H9 (cell line): Measurements from ENCODE around the gene CACNA1D. TPM values are rescaled to one million over a fixed set of nuclear protein-coding genes. Genes with fewer than 3 reads are reported as not detected.

Experiments used
- DNase-seq: peaks from one replicate; pipeline ENCODE4 v3.0.0-alpha.2; 2017
- H2AFZ ChIP-seq: one replicate; pipeline ENCODE4 v1.6.1; 2013; ENCODE audit warnings: mild to moderate bottlenecking, low read length, control low read depth, moderate library complexity
- H2AK5ac ChIP-seq: 2 replicates; pipeline ENCODE4 v1.6.1; 2013; ENCODE audit warnings: low read length, control low read depth, mixed read lengths; ENCODE audit not compliant: insufficient read length
- H2BK120ac ChIP-seq: one replicate; pipeline ENCODE4 v1.6.1; 2013; ENCODE audit warnings: low read depth, mild to moderate bottlenecking, low read length, control low read depth, inconsistent platforms; ENCODE audit not compliant: poor library complexity, severe bottlenecking
- H2BK12ac ChIP-seq: 2 replicates; pipeline ENCODE4 v1.6.1; 2013; ENCODE audit warnings: low read length, control low read depth, mixed read lengths, low read depth; ENCODE audit not compliant: insufficient read length
- H2BK15ac ChIP-seq: 2 replicates; pipeline ENCODE4 v1.6.1; 2013; ENCODE audit warnings: low read depth, low read length, control low read depth
- H2BK20ac ChIP-seq: one replicate; pipeline ENCODE4 v1.6.1; 2013; ENCODE audit warnings: low read depth, mild to moderate bottlenecking, low read length, control low read depth, inconsistent platforms; ENCODE audit not compliant: poor library complexity, severe bottlenecking
- H2BK5ac ChIP-seq: 2 replicates; pipeline ENCODE4 v1.6.1; 2013; ENCODE audit warnings: low read length, control low read depth, mixed read lengths; ENCODE audit not compliant: insufficient read length
- H3K14ac ChIP-seq: 2 replicates; pipeline ENCODE4 v1.6.1; 2013; ENCODE audit warnings: low read length, control low read depth; ENCODE audit not compliant: insufficient read depth
- H3K18ac ChIP-seq: 2 replicates; pipeline ENCODE4 v1.6.1; 2013; ENCODE audit warnings: low read depth, mild to moderate bottlenecking, mixed read lengths, low read length, control low read depth; ENCODE audit not compliant: insufficient read length
- H3K23ac ChIP-seq: 2 replicates; pipeline ENCODE4 v1.6.1; 2013; ENCODE audit warnings: low read length, control low read depth, mixed read lengths, low read depth; ENCODE audit not compliant: insufficient read length
- H3K23me2 ChIP-seq: 2 replicates; pipeline ENCODE4 v1.6.1; 2013; ENCODE audit warnings: low read depth, mild to moderate bottlenecking, mixed read lengths, low read length, control low read depth; ENCODE audit not compliant: insufficient read length, poor library complexity, severe bottlenecking
- H3K27ac ChIP-seq: 2 replicates; pipeline ENCODE4 v1.5.1; 2013; ENCODE audit warnings: low read length, control low read depth, mixed read lengths, low read depth; ENCODE audit not compliant: insufficient read length
- H3K27me3 ChIP-seq: 2 replicates; pipeline ENCODE4 v1.6.1; 2013; ENCODE audit warnings: low read length, control low read depth, inconsistent platforms; ENCODE audit not compliant: insufficient read depth
- H3K4ac ChIP-seq: 2 replicates; pipeline ENCODE4 v1.6.1; 2013; ENCODE audit warnings: low read depth, mild to moderate bottlenecking, control low read depth, inconsistent platforms, low read length, moderate library complexity
- H3K4me1 ChIP-seq: 2 replicates; pipeline ENCODE4 v1.6.1; 2013; ENCODE audit warnings: low read length, control low read depth, inconsistent platforms; ENCODE audit not compliant: insufficient read depth
- H3K4me2 ChIP-seq: 2 replicates; pipeline ENCODE4 v1.6.1; 2013; ENCODE audit warnings: low read length, control low read depth, mixed read lengths; ENCODE audit not compliant: insufficient read length, insufficient read depth
- H3K56ac ChIP-seq: 2 replicates; pipeline ENCODE4 v1.6.1; 2013; ENCODE audit warnings: low read depth, mild to moderate bottlenecking, mixed read lengths, low read length, control low read depth; ENCODE audit not compliant: insufficient read length
- H3K79me1 ChIP-seq: 2 replicates; pipeline ENCODE4 v1.6.1; 2013; ENCODE audit warnings: low read depth, mild to moderate bottlenecking, moderate library complexity, low read length, control low read depth, inconsistent platforms; ENCODE audit not compliant: insufficient read depth, poor library complexity, severe bottlenecking
- H3K79me2 ChIP-seq: 2 replicates; pipeline ENCODE4 v1.6.1; 2013; ENCODE audit warnings: low read length, control low read depth, inconsistent platforms; ENCODE audit not compliant: insufficient read depth
- H3K9ac ChIP-seq: 2 replicates; pipeline ENCODE4 v1.6.1; 2013; ENCODE audit warnings: low read length, control low read depth, mixed read lengths; ENCODE audit not compliant: insufficient read length; ENCODE audit errors: extremely low read depth
- H3K9me3 ChIP-seq: one replicate; pipeline ENCODE4 v1.6.1; 2013; ENCODE audit warnings: low read depth, low read length, inconsistent platforms; ENCODE audit not compliant: control insufficient read depth
- H3T11ph ChIP-seq: one replicate; pipeline ENCODE4 v1.6.1; 2013; ENCODE audit warnings: mild to moderate bottlenecking, low read length, control low read depth, inconsistent platforms
- H4K20me1 ChIP-seq: one replicate; pipeline ENCODE4 v1.6.1; 2013; ENCODE audit not compliant: control insufficient read depth, insufficient read length, insufficient read depth
- H4K5ac ChIP-seq: 2 replicates; pipeline ENCODE4 v1.6.1; 2013; ENCODE audit warnings: low read depth, mild to moderate bottlenecking, mixed read lengths, low read length, control low read depth; ENCODE audit not compliant: insufficient read length
- H4K8ac ChIP-seq: replicated peaks from 2 replicates; pipeline ENCODE4 v1.6.1; 2013; ENCODE audit warnings: low read length, control low read depth, mixed read lengths, low read depth; ENCODE audit not compliant: insufficient read length
- H4K91ac ChIP-seq: 2 replicates; pipeline ENCODE4 v1.6.1; 2013; ENCODE audit warnings: low read depth, mild to moderate bottlenecking, moderate library complexity, mixed read lengths, low read length, control low read depth; ENCODE audit not compliant: insufficient read length
- H3K27ac Mint-ChIP-seq, 3 experiments: 2 replicates in 2 of 3; 3 replicates in 1 of 3; pipeline ENCODE4 v1.8.0; 2020 to 2021; ENCODE audit warnings: mixed read lengths in 3 of 3, mild to moderate bottlenecking in 1 of 3, moderate library complexity in 1 of 3
- H3K27me3 Mint-ChIP-seq: 2 replicates; pipeline ENCODE4 v1.8.0; 2021; ENCODE audit warnings: low read depth, mild to moderate bottlenecking, moderate library complexity, mixed read lengths
- H3K36me3 Mint-ChIP-seq, 3 experiments: 2 replicates in 2 of 3; 3 replicates in 1 of 3; pipeline ENCODE4 v1.8.0; 2020 to 2021; ENCODE audit warnings: low read depth in 3 of 3, mixed read lengths in 3 of 3; ENCODE audit not compliant: insufficient read depth in 1 of 3
- H3K4me1 Mint-ChIP-seq, 2 experiments: 2 replicates each; pipeline ENCODE4 v1.8.0; 2020; ENCODE audit warnings: mixed read lengths in 2 of 2
- H3K4me3 Mint-ChIP-seq, 2 experiments: 2 replicates in 1 of 2; 3 replicates in 1 of 2; pipeline ENCODE4 v1.8.0; 2020 to 2021; ENCODE audit warnings: mild to moderate bottlenecking in 2 of 2, mixed read lengths in 2 of 2, moderate library complexity in 1 of 2
- H3K9me3 Mint-ChIP-seq, 2 experiments: 2 replicates in 1 of 2; 3 replicates in 1 of 2; pipeline ENCODE4 v1.8.0; 2020; ENCODE audit warnings: mild to moderate bottlenecking in 2 of 2, mixed read lengths in 2 of 2, moderate library complexity in 1 of 2
- WGBS: extraction: QIAGEN DNeasy Blood & Tissue Kit; methylation state at CpG from one replicate; pipeline ENCODE4 v1.1.7; 2013; ENCODE audit warnings: missing lambda C conversion rate, low lambda C conversion rate, mixed read lengths; ENCODE audit not compliant: insufficient read length; ENCODE audit errors: extremely low coverage; 5-methylcytosine and 5-hydroxymethylcytosine counted together
- total RNA-seq: library from RNA; stranded (reverse); gene quantifications from 2 replicates; pipeline ENCODE4 v1.2.1, GENCODE V29; 2021
- TF ChIP-seq, protein P1 (sequence below): fragments of 200-600 bp; sonication (generic); conservative IDR thresholded peaks from 3 replicates; pipeline ENCODE4 v1.8.0; 2021; ENCODE audit warnings: antibody characterized with exemption, mild to moderate bottlenecking

The CACNA1D gene
- total RNA-seq, 1 experiment from 2014 or later: 3.5 TPM

DNA sequence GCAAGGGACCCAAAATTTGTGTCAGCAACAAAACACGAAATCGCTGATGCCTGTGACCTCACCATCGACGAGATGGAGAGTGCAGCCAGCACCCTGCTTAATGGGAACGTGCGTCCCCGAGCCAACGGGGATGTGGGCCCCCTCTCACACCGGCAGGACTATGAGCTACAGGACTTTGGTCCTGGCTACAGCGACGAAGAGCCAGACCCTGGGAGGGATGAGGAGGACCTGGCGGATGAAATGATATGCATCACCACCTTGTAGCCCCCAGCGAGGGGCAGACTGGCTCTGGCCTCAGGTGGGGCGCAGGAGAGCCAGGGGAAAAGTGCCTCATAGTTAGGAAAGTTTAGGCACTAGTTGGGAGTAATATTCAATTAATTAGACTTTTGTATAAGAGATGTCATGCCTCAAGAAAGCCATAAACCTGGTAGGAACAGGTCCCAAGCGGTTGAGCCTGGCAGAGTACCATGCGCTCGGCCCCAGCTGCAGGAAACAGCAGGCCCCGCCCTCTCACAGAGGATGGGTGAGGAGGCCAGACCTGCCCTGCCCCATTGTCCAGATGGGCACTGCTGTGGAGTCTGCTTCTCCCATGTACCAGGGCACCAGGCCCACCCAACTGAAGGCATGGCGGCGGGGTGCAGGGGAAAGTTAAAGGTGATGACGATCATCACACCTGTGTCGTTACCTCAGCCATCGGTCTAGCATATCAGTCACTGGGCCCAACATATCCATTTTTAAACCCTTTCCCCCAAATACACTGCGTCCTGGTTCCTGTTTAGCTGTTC, 316.9 kb downstream of the CACNA1D start:
- Mint-ChIP-seq H3K27me3 (no peaks in the 10 kb centered on the region; the same call in none of the 2 replicates), H3K4me3 (no peak overlapping the region), H3K9me3 (no peaks in the 10 kb centered on the region), H3K36me3 (peaks cover 0 to 7% (median 0%) of the 10 kb centered on the region in 3 experiments; a peak in 3 of 7 replicates), H3K4me1 (no peaks in the 10 kb centered on the region; a peak in 2 of 4 replicates), H3K27ac (no peak overlapping the region; a peak in 1 of 7 replicates)
- H4K20me1 ChIP-seq: no peaks in the 10 kb centered on the region
- H3K79me2 ChIP-seq: no peaks in the 10 kb centered on the region
- H4K5ac ChIP-seq: no peak overlapping the region
- no peak overlapping the region for H3K18ac ChIP-seq
- no peak overlapping the region for H2AK5ac ChIP-seq
- H3K27ac ChIP-seq: no peak overlapping the region
- H3K56ac ChIP-seq: no peak overlapping the region
- H3K14ac ChIP-seq: no peak overlapping the region
- no peaks in the 10 kb centered on the region for H3K27me3 ChIP-seq
- H3K79me1 ChIP-seq: no peaks in the 10 kb centered on the region
- DNase-seq: no peak
- H2BK15ac ChIP-seq: no peak overlapping the region
- H3K4ac ChIP-seq: no peak overlapping the region
- no peak overlapping the region for H2AFZ ChIP-seq
- H3K23ac ChIP-seq: no peak overlapping the region
- H4K91ac ChIP-seq: no peak overlapping the region
- H3K4me1 ChIP-seq: no peaks in the 10 kb centered on the region
- no peak overlapping the region for H3K4me2 ChIP-seq
- H2BK20ac ChIP-seq: no peak overlapping the region
- no peak overlapping the region for H2BK120ac ChIP-seq
- TF ChIP-seq, protein P1, sequence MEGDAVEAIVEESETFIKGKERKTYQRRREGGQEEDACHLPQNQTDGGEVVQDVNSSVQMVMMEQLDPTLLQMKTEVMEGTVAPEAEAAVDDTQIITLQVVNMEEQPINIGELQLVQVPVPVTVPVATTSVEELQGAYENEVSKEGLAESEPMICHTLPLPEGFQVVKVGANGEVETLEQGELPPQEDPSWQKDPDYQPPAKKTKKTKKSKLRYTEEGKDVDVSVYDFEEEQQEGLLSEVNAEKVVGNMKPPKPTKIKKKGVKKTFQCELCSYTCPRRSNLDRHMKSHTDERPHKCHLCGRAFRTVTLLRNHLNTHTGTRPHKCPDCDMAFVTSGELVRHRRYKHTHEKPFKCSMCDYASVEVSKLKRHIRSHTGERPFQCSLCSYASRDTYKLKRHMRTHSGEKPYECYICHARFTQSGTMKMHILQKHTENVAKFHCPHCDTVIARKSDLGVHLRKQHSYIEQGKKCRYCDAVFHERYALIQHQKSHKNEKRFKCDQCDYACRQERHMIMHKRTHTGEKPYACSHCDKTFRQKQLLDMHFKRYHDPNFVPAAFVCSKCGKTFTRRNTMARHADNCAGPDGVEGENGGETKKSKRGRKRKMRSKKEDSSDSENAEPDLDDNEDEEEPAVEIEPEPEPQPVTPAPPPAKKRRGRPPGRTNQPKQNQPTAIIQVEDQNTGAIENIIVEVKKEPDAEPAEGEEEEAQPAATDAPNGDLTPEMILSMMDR: no peak
- H3K23me2 ChIP-seq: no peaks in the 10 kb centered on the region
- no peak overlapping the region for H3K9ac ChIP-seq
- no peak overlapping the region for H2BK12ac ChIP-seq
- no peak overlapping the region for H2BK5ac ChIP-seq
- no peak overlapping the region for H3T11ph ChIP-seq
- H3K9me3 ChIP-seq: no peaks in the 10 kb centered on the region
- no CpG with 5 or more reads among the region's 24 CpGs for WGBS
- no peak overlapping the region for H4K8ac ChIP-seq
